HG03139 (cell line): Measurements from ENCODE around the gene FXYD4.
A peak's percentile ranks its signal among the peaks of the same experiment; 100 is the strongest.

Experiments
- ATAC-seq: cut with Tn5 transposase; IDR thresholded peaks from one replicate; pipeline ENCODE4 v1.9.1; 2021; ENCODE audit not compliant: unreplicated experiment

FXYD4 gene

GRCh38 chr10:43343126-43343525, 28.3 kb upstream of the FXYD4 start:
- no peak for ATAC-seq

DNA sequence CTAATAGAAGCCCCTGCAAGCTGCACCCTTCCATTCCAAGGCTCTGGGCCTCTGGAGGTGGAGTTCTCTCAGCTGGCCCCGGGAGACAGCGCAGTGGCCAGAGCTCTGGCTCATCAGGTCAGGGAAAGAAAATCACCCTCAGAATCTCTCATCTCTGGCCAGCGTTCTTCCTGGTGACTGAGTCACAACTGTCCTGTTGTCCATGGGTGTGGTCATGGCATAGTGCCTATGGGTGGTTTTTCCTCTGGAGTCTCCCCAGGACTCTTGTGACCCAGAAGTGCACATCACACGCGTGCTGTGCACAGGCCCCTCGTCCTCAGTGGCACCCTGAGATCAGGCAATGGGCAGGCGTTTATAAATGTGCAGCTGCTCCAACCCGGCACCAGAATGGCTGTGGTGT, 27.4 kb upstream of the FXYD4 start:
- ATAC-seq = no peak

DNA sequence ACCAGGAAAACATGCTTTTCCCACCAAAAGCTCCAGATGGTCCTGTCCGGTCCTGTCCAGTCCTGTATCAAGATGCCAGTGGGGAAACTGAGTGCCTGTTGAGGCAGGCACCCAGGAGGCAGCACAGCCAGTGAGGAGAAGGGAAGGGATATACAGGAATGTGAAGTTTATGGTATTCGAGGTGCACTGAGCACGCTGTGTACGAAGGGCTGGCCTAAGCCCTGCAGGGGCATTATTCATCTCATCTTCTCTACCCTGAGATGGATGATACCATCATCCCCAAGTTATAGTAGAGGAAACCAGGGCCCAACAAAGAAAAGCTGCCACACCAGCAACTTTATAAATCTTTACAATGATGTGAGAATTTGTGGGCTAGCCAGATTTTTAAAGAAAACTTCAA, 23.4 kb upstream of the FXYD4 start:
- ATAC-seq = no peak

- peak; percentile 99 for ATAC-seq
Measured at GRCh38 chr10:43348511-43349312, 22.7 kb upstream of the FXYD4 start.

DNA sequence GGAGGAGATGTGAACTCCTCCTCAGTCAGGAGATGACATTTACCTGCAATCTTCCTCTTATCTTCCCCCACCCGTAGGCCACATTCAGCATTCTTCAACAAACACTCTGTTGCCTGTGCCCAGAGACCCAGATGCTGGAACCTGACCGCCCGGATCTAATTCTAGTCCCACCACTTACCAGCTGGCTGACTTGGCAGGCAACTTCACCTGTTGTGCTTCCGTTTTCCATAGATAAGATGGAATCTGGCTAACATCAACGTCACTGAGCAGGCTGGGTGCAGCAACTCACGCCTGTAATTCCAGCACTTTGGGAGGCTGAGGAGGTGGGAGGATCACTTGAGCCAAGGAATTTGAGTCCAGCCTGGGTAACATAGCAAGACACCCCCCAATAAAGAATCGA, 21.3 kb upstream of the FXYD4 start:
- no peak for ATAC-seq

- no peak for ATAC-seq
Measured at GRCh38 chr10:43350686-43351085, 20.8 kb upstream of the FXYD4 start.

- ATAC-seq = no peak
Measured at GRCh38 chr10:43351301-43351700, 20.1 kb upstream of the FXYD4 start.

- no peak for ATAC-seq
Measured at GRCh38 chr10:43352951-43353350, 18.5 kb upstream of the FXYD4 start.

- ATAC-seq = no peak
Measured at GRCh38 chr10:43353495-43354329, 17.7 kb upstream of the FXYD4 start.

GRCh38 chr10:43354330-43354635, 17.2 kb upstream of the FXYD4 start:
- ATAC-seq = no peak

GRCh38 chr10:43354879-43355380, 16.5 kb upstream of the FXYD4 start:
- no peak for ATAC-seq

GRCh38 chr10:43355749-43356371, 15.6 kb upstream of the FXYD4 start:
- no peak for ATAC-seq

GRCh38 chr10:43360086-43360485, 11.3 kb upstream of the FXYD4 start:
- ATAC-seq = no peak

DNA sequence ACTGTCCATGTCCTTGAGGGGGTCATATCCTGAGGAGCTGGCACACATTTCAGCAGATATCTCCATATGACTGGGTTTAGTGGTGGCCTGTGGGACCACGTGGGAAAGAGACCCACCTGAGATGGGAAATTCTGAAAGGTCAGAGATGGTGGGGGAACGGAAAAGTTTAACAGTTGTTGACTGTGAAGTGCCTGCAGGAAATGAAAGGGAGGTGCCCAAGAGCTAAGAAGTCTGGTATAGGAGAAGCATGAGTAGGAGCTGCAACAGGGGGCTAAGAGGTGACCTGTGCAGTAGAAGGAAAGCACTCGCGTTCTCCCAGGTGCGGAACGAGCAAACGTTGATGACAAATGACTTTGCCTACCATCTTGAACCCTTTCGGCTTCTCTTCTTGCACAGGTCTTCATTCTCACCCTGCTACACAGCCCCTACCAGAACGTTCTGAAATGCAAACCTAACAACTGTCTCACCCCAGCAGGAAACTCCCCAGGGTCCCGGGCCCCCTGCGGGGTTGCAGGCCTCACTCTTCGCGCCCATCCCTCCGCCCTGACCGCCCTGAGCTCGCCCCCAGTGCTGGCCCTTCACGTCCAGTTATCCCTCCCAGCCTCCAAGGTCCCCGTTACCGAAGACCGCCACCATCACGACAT, 9.8 kb upstream of the FXYD4 start:
- no peak for ATAC-seq

GRCh38 chr10:43362191-43362839, 9.1 kb upstream of the FXYD4 start:
- peak; percentile 95 for ATAC-seq

DNA sequence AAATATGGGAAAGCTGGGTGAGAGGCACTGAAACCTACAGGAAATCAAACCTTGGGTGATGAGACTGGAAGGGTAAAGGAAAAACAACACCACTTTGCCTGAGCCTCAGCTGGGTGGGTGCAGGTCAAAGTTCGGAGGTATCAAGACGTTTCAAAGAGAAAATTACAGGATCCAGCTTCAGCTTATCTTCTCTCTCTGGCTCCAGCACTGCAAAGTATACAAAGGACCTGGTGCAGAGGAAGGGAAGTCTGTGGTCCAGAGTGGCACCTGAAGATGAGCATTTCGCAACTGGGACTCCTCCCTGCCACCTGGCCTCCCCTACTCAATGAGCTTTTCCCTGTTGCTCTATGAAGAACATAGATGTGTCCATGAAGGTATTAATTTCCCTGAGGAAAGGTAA, 6.4 kb upstream of the FXYD4 start:
- ATAC-seq = no peak

DNA sequence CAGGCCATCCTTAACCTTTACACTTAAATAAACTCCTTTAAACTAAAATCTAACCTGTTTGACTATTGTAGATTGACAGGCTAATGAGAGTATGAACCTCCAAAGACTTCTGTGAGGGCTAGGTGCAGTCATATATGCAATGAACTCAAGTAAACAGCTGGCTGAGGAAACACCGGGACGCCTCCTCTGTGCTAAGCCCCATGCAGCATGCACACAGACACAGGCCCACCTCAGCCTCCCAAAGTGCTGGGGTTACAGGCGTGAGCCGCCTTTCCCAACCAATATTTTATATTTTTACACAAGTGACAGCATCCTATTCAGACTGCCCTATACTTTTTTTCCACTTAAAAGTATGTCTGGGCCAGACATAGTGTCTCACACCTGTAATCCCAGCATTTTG, 1.5 kb upstream of the FXYD4 start:
- ATAC-seq = no peak

DNA sequence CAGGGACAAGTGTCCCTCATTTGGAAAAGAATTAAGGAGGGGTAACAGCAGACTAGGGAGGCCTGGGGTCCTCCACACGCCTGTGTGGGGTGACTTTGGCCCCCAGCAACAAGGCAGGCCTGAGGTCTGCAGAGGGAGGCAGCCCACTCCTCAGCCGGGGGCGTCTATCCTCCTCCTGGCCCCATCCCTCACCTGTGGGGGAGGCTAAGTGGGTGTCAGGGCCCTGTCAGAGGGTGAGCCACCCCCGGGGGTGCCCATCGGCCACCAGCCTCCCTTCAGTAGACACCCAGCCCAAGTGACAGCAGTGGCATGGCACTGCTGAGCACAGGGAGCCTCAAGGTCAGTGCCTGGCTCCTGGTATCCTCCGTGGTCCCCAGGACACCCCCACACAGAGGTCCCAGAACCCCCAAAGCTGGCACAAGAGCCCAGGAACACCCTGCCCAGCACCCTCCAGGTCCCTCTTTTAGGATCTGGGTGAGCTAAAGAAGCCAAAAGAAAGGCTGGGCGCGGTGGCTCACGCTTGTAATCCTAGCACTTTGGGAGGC, 693 bp upstream of the FXYD4 start:
- ATAC-seq = no peak

DNA sequence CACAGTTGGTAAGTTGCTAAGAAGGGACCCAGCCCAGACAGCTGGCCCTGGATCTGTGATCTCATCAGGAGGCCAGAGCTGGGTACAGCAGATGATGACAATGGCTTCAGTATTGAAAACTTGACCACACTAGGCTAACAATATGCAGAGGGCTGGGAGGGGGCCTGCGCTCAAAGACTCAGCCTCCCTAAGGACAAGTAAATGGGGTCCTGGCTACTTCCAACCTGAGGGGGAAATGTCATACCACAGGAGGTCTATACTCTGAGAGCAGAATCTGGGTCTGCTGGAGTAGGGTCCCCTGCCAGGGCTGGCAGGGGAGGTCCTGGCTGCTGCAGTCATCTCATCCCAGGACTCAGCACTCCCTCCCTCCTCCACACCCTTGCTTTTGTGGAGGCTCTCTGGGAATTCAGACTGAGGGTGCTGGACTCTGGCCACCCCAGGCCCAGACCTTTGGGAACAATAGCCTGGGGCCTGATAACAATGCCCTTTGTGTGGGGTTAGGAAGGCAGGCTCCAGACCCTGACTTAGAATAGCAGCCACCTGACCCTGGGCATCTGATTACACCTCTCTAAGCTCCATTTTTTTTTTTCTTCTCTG, 1.4 kb downstream of the FXYD4 start:
- ATAC-seq = no peak

GRCh38 chr10:43373461-43373860, 2.0 kb downstream of the FXYD4 start:
- no peak for ATAC-seq
